AG04449 (cell line): ENCODE results near the gene IFNLR1.

Experiments
- CTCF ChIA-PET: fragments of 350-600 bp; formaldehyde crosslinking; extraction: SDS; loops from one replicate; lab custom pipeline; 2021; ENCODE audit warnings: antibody characterized with exemption; lab: Yijun Ruan, JAX
- POLR2A ChIA-PET: fragments of 400-600, 350-600 bp; formaldehyde crosslinking; extraction: SDS; loops from one replicate; lab custom pipeline; 2020; ENCODE audit warnings: antibody characterized with exemption, inconsistent platforms; lab: Yijun Ruan, JAX
- DNase-seq: peaks from one replicate; pipeline ENCODE4 v3.0.0-alpha.2; 2010; ENCODE audit warnings: low read depth, low spot score
- H3K4me3 ChIP-seq: 2 replicates; pipeline ENCODE4 v1.5.1; 2011; ENCODE audit warnings: low read depth, mild to moderate bottlenecking, control low read depth, low read length
- CTCF ChIP-seq: IDR thresholded peaks from one replicate; pipeline ENCODE4 v1.5.1; 2011; ENCODE audit warnings: mild to moderate bottlenecking, moderate library complexity, low read length, control low read depth, inconsistent platforms; ENCODE audit not compliant: insufficient read depth; ENCODE audit errors: missing control alignments

Gene IFNLR1

GRCh38 chr1:24186031-24186710 is 918 bp downstream of the IFNLR1 start:
- no peak for TF ChIP-seq CTCF
- POLR2A ChIA-PET, result no interaction called here
- no peak for DNase-seq
- no peak overlapping the region for H3K4me3 ChIP-seq
- CTCF ChIA-PET, result interaction anchor here (1.4 to 6.3 kb wide), 4 partner anchors 14 to 206 kb away, joined by 3 to 79 read pairs (median 18); no protein-coding TSS in a partner anchor

DNA sequence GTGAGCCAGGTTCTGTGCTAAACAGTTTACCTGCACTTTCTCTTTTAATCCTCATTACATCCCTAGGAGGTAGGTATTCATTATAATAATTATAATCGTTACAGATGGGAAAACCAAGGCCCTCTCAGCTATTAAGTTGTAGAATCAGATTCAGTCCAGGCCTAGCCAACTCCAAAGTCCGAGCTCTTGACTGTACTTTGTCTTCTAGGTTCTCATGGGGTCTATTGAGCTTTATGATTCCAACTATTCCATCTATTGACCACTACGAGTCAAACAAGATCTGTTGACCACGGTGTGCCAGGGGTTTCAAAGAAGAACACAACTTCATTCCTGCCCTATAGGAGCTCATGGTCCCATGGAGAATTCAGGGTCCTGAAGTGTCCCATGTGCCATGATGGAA is 2.0 kb downstream of the IFNLR1 start:
- H3K4me3 ChIP-seq, result no peak overlapping the region
- ChIA-PET CTCF (interaction anchor here (0.7 to 4.0 kb wide), 7 partner anchors 13 to 208 kb away, joined by 3 to 13 read pairs (median 3); no protein-coding TSS in a partner anchor), POLR2A (no interaction called here)
- no peak for TF ChIP-seq CTCF
- no peak for DNase-seq

GRCh38 chr1:24182061-24182460 is 5.0 kb downstream of the IFNLR1 start:
- no peak for TF ChIP-seq CTCF
- DNase-seq, result no peak
- ChIA-PET POLR2A (no interaction called here), CTCF (interaction anchor here (1.2 kb wide), 1 partner anchor 17 kb away, joined by 4 read pairs; no protein-coding TSS in a partner anchor)
- no peak overlapping the region for H3K4me3 ChIP-seq

- ChIA-PET POLR2A (no interaction called here), CTCF (interaction anchor here (1.2 kb wide), 1 partner anchor 18 kb away, joined by 4 read pairs; no protein-coding TSS in a partner anchor)
- no peak overlapping the region for H3K4me3 ChIP-seq
- TF ChIP-seq CTCF, result no peak
- DNase-seq, result no peak
Observed at GRCh38 chr1:24181619-24182018, 5.5 kb downstream of the IFNLR1 start.

DNA sequence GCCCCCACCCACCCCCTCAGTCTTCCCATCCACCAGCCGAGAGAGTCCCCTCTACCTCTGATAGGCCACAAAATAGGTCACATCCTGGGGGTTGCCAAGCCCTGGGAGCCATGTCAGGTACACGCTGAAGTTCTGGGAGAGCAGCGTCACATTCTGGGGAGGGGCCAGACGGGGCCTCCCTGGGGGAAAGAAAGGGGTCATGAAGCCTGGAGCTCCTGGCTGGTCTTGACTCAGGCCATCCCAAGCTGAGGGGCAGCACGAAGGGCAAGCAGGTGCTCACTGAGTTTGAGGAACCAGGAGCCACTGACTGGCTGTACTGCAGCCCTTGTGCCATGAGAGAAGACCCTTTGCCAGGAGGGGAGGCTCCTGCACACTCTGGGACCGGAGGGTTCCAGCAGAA is 6.4 kb downstream of the IFNLR1 start:
- POLR2A ChIA-PET, result no interaction called here
- no peak for TF ChIP-seq CTCF
- CTCF ChIA-PET, result interaction anchor here (1.4 to 3.0 kb wide), 2 partner anchors 18 to 31 kb away, joined by 4 to 17 read pairs; no protein-coding TSS in a partner anchor
- DNase-seq, result no peak
- no peak overlapping the region for H3K4me3 ChIP-seq

DNA sequence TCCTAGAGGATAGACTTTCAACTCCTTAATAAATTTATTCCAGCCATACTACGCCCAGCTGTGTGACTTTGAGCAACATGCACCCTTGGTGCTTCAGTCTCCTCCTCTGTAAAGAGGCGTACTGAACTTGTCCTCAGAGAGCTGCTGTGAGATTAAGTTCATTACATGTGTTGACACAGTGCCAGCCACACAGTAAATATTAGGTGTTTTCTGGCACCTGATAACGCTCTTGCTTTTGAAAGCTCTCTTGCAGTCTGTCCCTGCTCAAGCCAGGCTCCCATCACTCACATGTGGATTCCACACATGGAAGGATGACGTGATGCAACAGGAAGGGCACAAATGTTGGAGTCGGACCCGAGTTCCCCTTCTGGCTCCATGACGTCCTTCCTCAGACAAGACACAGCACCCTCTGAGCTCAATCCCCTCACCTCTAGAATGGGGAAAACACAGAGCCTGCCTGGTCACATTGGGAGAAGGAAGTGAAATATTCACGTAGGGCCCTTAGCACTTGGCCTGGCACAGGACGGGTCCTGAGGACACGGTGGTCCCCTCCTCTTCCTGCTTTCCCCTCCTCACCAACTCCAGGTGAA is 7.7 kb downstream of the IFNLR1 start:
- TF ChIP-seq CTCF, result no peak
- DNase-seq, result no peak
- no peak overlapping the region for H3K4me3 ChIP-seq
- CTCF ChIA-PET, result interaction anchor here (1.4 to 3.0 kb wide), 3 partner anchors 15 to 29 kb away, joined by 4 to 17 read pairs (median 5); no protein-coding TSS in a partner anchor
- POLR2A ChIA-PET, result no interaction called here
